Vagina (tissue), 2 donors: ENCODE data around the gene FFAR3. TPM values are rescaled to one million over a fixed set of nuclear protein-coding genes. Genes with fewer than 3 reads are reported as not detected.
A peak's percentile ranks its signal among the peaks of the same experiment; 100 is the strongest.
"Not testable (repeated sequence)": the region's sequence is repeated elsewhere in the genome, so short reads cannot be mapped to it uniquely, and the experiment has no call there.

Experiments used
- DNase-seq, 2 donors: peaks; one replicate each; pipeline ENCODE4 v3.0.0-alpha.2; 2017; ENCODE audit errors: extremely low spot score in 2 of 2
- H3K27ac ChIP-seq: fragments of 200-600 bp; sonication (generic); one replicate; pipeline ENCODE4 v1.5.1; 2019
- H3K27me3 ChIP-seq: fragments of 200-600 bp; sonication (generic); one replicate; pipeline ENCODE4 v1.5.1; 2019
- H3K36me3 ChIP-seq, 2 donors: fragments of 200-600 bp; sonication (generic); one replicate each; pipeline ENCODE4 v1.5.1; 2017 to 2019
- H3K4me1 ChIP-seq: fragments of 200-600 bp; sonication (generic); one replicate; pipeline ENCODE4 v1.5.1; 2019
- H3K4me3 ChIP-seq, 2 donors: fragments of 200-600 bp; sonication (generic); 1 replicate in 1 of 2; 2 replicates in 1 of 2; pipeline ENCODE4 v1.5.1; 2016 to 2019
- H3K9me3 ChIP-seq: fragments of 200-600 bp; sonication (generic); one replicate; pipeline ENCODE4 v1.5.1; 2019
- POLR2A ChIP-seq, 2 donors: fragments of 450-650 bp; IDR thresholded peaks; one replicate each; pipeline ENCODE4 v1.6.1; 2017; ENCODE audit warnings: antibody characterized with exemption in 2 of 2, mild to moderate bottlenecking in 2 of 2, moderate library complexity in 2 of 2
- POLR2AphosphoS5 ChIP-seq, 2 donors: sonication (generic); formaldehyde crosslinking; IDR thresholded peaks; one replicate each; pipeline ENCODE4 v1.9.0; 2017; ENCODE audit warnings: antibody characterized with exemption in 2 of 2, mild to moderate bottlenecking in 2 of 2, low read depth in 1 of 2; ENCODE audit not compliant: insufficient read depth in 1 of 2
- intact Hi-C: fragments of 100-400 bp; cut with DNase I; formaldehyde crosslinking; loops from one replicate; pipeline ENCODE4 v1.15.1; 2023
- total RNA-seq: library from RNA; depleted of rRNA; stranded (reverse); fragments of >200 nt; gene quantifications from one replicate; pipeline ENCODE4 v1.2.3, GENCODE V29; 2016
- TF ChIP-seq, protein P1 (sequence below), 3 experiments: fragments of 450-650 bp in 2 of 3; fragments of 200-600 bp in 1 of 3; sonication (generic) in 1 of 3; IDR thresholded peaks; one replicate each; pipeline ENCODE4 v1.5.1; 2017 to 2019; ENCODE audit warnings: antibody characterized with exemption in 3 of 3, mild to moderate bottlenecking in 2 of 3, moderate library complexity in 2 of 3

FFAR3 gene
- total RNA-seq, 1 donor from 2014 or later = not detected

DNA sequence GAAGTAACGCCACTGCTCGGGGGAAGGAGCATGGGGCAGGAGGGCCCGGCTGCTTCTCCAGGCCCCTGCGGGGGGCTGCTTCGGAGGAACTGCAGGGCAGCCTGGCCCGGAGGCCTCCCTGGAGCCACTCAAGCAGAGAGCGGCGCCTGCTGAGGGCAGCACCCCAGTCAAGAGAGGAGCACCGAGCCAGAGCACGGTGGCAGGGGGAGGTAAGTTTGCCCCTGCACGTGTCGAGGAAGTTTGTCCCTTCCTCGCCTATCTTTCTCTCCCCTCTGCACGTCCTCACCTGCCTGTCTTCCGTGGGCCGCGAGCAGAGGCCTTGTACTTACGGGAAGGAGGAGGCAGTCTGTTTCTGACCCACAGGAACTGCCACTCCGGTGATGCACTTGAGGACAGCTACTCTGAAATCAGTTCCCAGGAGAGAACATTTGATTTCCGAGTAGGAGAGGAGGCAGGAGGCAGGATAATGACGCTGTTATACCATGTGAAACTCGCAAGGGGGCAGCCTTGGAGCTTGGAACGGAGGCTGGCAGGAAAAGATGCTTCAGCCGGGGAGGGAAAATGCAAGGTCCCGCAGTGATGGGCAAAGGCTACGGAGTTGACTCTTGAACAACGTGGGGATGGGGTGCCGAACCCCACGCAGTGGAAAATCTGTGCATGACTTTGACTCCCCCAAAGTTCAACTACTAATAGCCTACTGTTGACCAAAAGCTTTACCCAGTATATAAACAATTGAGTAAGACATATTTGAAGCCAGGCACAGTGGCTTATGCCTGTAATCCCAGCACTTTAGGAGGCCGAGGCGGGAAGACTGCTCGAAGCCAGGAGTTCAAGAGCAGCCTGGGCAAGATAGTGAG is 5.6 kb upstream of the FFAR3 start:
- no peaks in the 10 kb centered on the region for H3K27me3 ChIP-seq
- no peaks in the 10 kb centered on the region for H3K4me1 ChIP-seq
- intact Hi-C loops = loop anchor here (10.0 kb wide), 1 partner anchor 142 kb away; the partner anchor contains the start of gene KRTDAP
- H3K4me3 ChIP-seq = no peak overlapping the region
- TF ChIP-seq, protein P1, sequence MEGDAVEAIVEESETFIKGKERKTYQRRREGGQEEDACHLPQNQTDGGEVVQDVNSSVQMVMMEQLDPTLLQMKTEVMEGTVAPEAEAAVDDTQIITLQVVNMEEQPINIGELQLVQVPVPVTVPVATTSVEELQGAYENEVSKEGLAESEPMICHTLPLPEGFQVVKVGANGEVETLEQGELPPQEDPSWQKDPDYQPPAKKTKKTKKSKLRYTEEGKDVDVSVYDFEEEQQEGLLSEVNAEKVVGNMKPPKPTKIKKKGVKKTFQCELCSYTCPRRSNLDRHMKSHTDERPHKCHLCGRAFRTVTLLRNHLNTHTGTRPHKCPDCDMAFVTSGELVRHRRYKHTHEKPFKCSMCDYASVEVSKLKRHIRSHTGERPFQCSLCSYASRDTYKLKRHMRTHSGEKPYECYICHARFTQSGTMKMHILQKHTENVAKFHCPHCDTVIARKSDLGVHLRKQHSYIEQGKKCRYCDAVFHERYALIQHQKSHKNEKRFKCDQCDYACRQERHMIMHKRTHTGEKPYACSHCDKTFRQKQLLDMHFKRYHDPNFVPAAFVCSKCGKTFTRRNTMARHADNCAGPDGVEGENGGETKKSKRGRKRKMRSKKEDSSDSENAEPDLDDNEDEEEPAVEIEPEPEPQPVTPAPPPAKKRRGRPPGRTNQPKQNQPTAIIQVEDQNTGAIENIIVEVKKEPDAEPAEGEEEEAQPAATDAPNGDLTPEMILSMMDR (IDR thresholded peaks at IDR 0.05) = peak; percentile 35 to 69 (median 57)
- TF ChIP-seq POLR2AphosphoS5 (IDR thresholded peaks at IDR 0.05; ENCODE audit: insufficient read depth in 1 of 2, low read depth in 1 of 2) = no peak
- H3K9me3 ChIP-seq = no peaks in the 10 kb centered on the region
- no peak overlapping the region for H3K27ac ChIP-seq
- no peaks in the 10 kb centered on the region for H3K36me3 ChIP-seq
- no peak for DNase-seq

DNA sequence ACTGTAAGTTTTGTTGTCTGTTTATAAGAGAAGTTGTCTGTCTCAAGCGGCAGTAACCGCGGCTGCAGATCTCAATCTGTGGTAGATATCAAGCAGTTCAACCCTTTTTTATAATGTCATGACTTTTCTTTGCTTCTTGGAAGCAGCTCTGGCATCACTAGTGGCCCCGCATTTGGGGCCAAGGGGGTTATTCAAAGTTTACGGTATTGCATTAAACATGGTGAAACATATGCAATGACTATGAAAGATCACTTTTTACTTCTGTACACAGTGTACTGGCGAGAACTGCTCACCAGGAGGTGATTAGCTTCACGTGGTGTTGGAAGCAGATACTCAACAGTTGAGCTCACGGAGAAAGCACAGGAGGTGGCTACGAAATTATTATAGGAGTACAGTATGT is 4.6 kb upstream of the FFAR3 start:
- TF ChIP-seq POLR2A (IDR thresholded peaks at IDR 0.05) = no peak
- TF ChIP-seq POLR2AphosphoS5 (IDR thresholded peaks at IDR 0.05; ENCODE audit: insufficient read depth in 1 of 2, low read depth in 1 of 2) = no peak
- TF ChIP-seq, protein P1 (IDR thresholded peaks at IDR 0.05) = no peak
- Histone ChIP-seq H3K36me3 (no peaks in the 10 kb centered on the region), H3K27ac (no peak overlapping the region), H3K4me1 (peaks cover 5% of the 10 kb centered on the region), H3K27me3 (no peaks in the 10 kb centered on the region), H3K9me3 (no peaks in the 10 kb centered on the region), H3K4me3 (no peak overlapping the region)
- intact Hi-C loops = loop anchor here (10.0 kb wide), 1 partner anchor 141 kb away; the partner anchor contains the start of gene KRTDAP
- no peak for DNase-seq

DNA sequence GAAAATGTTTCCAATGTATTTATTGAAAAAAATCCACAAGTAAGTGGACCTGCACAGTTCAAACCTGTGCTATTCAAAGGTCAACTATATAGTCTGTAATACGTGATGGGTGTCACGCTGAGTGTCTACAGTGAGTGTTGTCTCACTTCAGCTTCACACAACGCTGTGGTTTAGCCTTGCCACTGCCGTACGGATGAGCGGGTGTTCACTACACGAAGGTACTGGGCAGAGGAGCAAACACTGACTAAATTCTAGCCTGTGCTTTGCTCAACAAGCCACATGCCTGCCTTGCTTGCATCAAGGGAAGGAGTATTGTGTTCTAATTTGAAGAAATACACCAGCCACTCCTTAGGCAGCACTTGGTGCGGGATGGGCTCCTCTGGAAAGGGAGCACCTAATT is 3.4 kb upstream of the FFAR3 start:
- no peaks in the 10 kb centered on the region for H3K27me3 ChIP-seq
- H3K9me3 ChIP-seq = no peaks in the 10 kb centered on the region
- intact Hi-C loops = loop anchor here (10.0 kb wide), 1 partner anchor 140 kb away; the partner anchor contains the start of gene KRTDAP
- TF ChIP-seq POLR2AphosphoS5 (IDR thresholded peaks at IDR 0.05; ENCODE audit: insufficient read depth in 1 of 2, low read depth in 1 of 2) (no peak), POLR2A (IDR thresholded peaks at IDR 0.05) (no peak)
- TF ChIP-seq, protein P1 (IDR thresholded peaks at IDR 0.05) = no peak
- H3K27ac ChIP-seq = no peak overlapping the region
- no peak for DNase-seq
- peaks cover 5% of the 10 kb centered on the region for H3K4me1 ChIP-seq
- H3K36me3 ChIP-seq = no peaks in the 10 kb centered on the region
- no peak overlapping the region for H3K4me3 ChIP-seq

DNA sequence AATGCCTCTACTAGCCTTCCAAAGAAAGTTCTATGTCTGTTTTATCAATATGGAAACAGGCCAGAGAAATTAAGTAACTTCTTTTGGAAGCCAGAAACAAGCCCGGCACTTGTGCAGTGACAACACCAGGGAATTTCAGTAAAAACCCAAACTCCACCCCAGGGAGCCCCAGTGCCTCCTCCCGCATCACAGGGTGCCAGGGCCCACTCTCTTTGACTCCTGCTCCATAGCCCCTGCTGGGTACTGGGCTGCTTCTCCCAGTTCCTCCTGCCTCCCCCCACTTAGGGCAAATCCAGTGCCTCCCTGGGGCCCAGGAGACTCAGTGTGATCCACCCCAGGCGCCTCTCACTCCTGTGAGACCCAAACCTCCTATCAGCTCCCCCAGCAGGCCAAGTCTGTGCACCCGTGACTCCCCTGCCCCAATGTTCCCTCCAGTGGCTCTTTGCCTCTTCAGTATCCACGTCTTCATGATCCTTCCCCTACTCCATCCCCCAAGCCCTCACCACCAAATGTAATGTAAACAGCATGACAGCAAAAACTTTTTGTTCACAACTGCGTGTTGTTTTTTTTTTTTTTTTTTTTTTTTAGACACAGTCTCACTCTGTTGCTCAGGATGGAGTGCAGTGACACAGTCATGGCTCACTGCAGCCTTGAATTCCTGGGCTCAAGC is 2.3 kb upstream of the FFAR3 start:
- no peak for DNase-seq
- Histone ChIP-seq H3K27me3 (no peaks in the 10 kb centered on the region), H3K4me3 (no peak overlapping the region)

DNA sequence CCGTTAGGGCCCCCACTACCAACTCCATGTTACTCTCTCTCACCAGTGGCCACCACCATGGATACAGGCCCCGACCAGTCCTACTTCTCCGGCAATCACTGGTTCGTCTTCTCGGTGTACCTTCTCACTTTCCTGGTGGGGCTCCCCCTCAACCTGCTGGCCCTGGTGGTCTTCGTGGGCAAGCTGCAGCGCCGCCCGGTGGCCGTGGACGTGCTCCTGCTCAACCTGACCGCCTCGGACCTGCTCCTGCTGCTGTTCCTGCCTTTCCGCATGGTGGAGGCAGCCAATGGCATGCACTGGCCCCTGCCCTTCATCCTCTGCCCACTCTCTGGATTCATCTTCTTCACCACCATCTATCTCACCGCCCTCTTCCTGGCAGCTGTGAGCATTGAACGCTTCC is 574 bp downstream of the FFAR3 start:
- DNase-seq, H3K4me1 ChIP-seq, H3K36me3 ChIP-seq, H3K4me3 ChIP-seq, H3K27ac ChIP-seq, H3K27me3 ChIP-seq, H3K9me3 ChIP-seq: not testable (repeated sequence)
- intact Hi-C loops = loop anchor here (10.0 kb wide), 1 partner anchor 136 kb away; the partner anchor contains the start of gene KRTDAP

More for the DNA sequence above, 2.3 kb upstream of the FFAR3 start:
- H3K9me3 ChIP-seq = no peaks in the 10 kb centered on the region
- H3K36me3 ChIP-seq = no peaks in the 10 kb centered on the region
- intact Hi-C loops = loop anchor here (10.0 kb wide), 1 partner anchor 139 kb away; the partner anchor contains the start of gene KRTDAP
- TF ChIP-seq POLR2A (IDR thresholded peaks at IDR 0.05) = no peak
- TF ChIP-seq POLR2AphosphoS5 (IDR thresholded peaks at IDR 0.05; ENCODE audit: insufficient read depth in 1 of 2, low read depth in 1 of 2) = no peak
- no peak overlapping the region for H3K27ac ChIP-seq
- H3K4me1 ChIP-seq = peaks cover 5% of the 10 kb centered on the region

DNA sequence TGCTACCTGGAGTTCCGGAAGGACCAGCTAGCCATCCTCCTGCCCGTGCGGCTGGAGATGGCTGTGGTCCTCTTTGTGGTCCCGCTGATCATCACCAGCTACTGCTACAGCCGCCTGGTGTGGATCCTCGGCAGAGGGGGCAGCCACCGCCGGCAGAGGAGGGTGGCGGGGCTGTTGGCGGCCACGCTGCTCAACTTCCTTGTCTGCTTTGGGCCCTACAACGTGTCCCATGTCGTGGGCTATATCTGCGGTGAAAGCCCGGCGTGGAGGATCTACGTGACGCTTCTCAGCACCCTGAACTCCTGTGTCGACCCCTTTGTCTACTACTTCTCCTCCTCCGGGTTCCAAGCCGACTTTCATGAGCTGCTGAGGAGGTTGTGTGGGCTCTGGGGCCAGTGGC is 1.1 kb downstream of the FFAR3 start:
- H3K36me3 ChIP-seq, H3K27me3 ChIP-seq, H3K9me3 ChIP-seq, H3K4me3 ChIP-seq, H3K27ac ChIP-seq, H3K4me1 ChIP-seq, DNase-seq: not testable (repeated sequence)
- intact Hi-C loops = loop anchor here (10.0 kb wide), 1 partner anchor 135 kb away; the partner anchor contains the start of gene KRTDAP

DNA sequence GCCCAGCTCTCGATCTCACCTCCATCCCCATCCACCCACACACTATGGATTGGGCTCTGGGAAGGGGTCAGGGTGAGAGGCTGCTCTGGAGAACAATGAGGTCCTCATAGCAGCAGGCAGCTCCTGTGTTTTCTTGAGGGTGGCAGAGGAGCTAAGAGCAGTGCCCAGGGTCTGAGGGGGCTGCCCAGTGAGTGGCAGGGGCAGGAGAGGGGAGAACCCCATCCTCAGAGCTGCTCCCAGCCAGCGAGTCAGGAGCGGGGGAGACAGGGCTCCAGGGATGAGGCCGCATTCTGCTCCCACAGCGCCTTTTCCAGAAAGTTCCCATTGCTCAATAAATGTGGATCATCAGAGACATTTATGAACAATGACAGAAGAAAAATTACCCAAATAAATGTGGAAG is 1.8 kb downstream of the FFAR3 start:
- not testable (repeated sequence) for H3K9me3 ChIP-seq, H3K36me3 ChIP-seq, H3K4me3 ChIP-seq, H3K4me1 ChIP-seq, H3K27me3 ChIP-seq, DNase-seq, H3K27ac ChIP-seq
- intact Hi-C loops = loop anchor here (10.0 kb wide), 1 partner anchor 735 kb away; no protein-coding TSS in a partner anchor
